Femur (tissue), 1 donor: ENCODE results near the gene SOWAHA.
A peak's percentile ranks its signal among the peaks of the same experiment; 100 is the strongest.

Experiments used
- DNase-seq: peaks from one replicate; pipeline ENCODE4 v3.0.0-alpha.2; 2017

The SOWAHA gene

GRCh38 chr5:132810605-132811004 is 2.5 kb upstream of the SOWAHA start:
- DNase-seq: no peak

GRCh38 chr5:132812123-132812765 is 858 bp upstream of the SOWAHA start:
- no peak for DNase-seq

- no peak for DNase-seq
These were observed 749 bp downstream of the SOWAHA start for GRCh38 chr5:132813599-132814502.

- no peak for DNase-seq
These were observed 1.6 kb downstream of the SOWAHA start for GRCh38 chr5:132814503-132815294.

GRCh38 chr5:132815454-132815853 is 2.4 kb downstream of the SOWAHA start:
- no peak for DNase-seq

GRCh38 chr5:132816083-132816482 is 3.0 kb downstream of the SOWAHA start:
- DNase-seq: no peak

GRCh38 chr5:132816554-132816953 is 3.5 kb downstream of the SOWAHA start:
- no peak for DNase-seq

GRCh38 chr5:132817011-132817410 is 3.9 kb downstream of the SOWAHA start:
- DNase-seq: no peak

- DNase-seq: no peak
These were observed 6.4 kb downstream of the SOWAHA start for GRCh38 chr5:132819468-132819867.

GRCh38 chr5:132820162-132820754 is 7.2 kb downstream of the SOWAHA start:
- peak; percentile 91 for DNase-seq

GRCh38 chr5:132821350-132821749 is 8.2 kb downstream of the SOWAHA start:
- no peak for DNase-seq

- DNase-seq: no peak
These were observed 8.7 kb downstream of the SOWAHA start for GRCh38 chr5:132821791-132822190.

- peak; percentile 57 for DNase-seq
These were observed 9.8 kb downstream of the SOWAHA start for GRCh38 chr5:132822650-132823480.

- DNase-seq: no peak
These were observed 10.5 kb downstream of the SOWAHA start for GRCh38 chr5:132823481-132824050.

GRCh38 chr5:132824426-132824825 is 11.3 kb downstream of the SOWAHA start:
- no peak for DNase-seq

- no peak for DNase-seq
These were observed 12.1 kb downstream of the SOWAHA start for GRCh38 chr5:132825033-132825833.

- DNase-seq: no peak
These were observed 12.8 kb downstream of the SOWAHA start for GRCh38 chr5:132825834-132826391.

- no peak for DNase-seq
These were observed 13.5 kb downstream of the SOWAHA start for GRCh38 chr5:132826424-132827082.

GRCh38 chr5:132827943-132828673 is 15.0 kb downstream of the SOWAHA start:
- no peak for DNase-seq
